Esophagus muscularis mucosa (tissue), 4 donors: ENCODE measurements around the gene LRRC7.

Experiments used
- CTCF ChIP-seq, 3 experiments: fragments of 200-600 bp in 2 of 3; fragments of 450-650 bp in 1 of 3; sonication (generic) in 2 of 3; IDR thresholded peaks; one replicate each; pipeline ENCODE4 v1.5.1; 2017 to 2019; ENCODE audit warnings: antibody characterized with exemption in 3 of 3, mild to moderate bottlenecking in 2 of 3, moderate library complexity in 1 of 3
- EP300 ChIP-seq: sonication (generic); formaldehyde crosslinking; IDR thresholded peaks from one replicate; pipeline ENCODE4 v1.6.1; 2017; ENCODE audit warnings: antibody characterized with exemption
- POLR2A ChIP-seq: fragments of 450-650 bp; IDR thresholded peaks from one replicate; pipeline ENCODE4 v1.6.1; 2017; ENCODE audit warnings: antibody characterized with exemption, moderate library complexity, mild to moderate bottlenecking, low read depth
- POLR2AphosphoS5 ChIP-seq, 2 donors: sonication (generic); formaldehyde crosslinking; IDR thresholded peaks; one replicate each; pipeline ENCODE4 v1.6.1; 2017; ENCODE audit warnings: antibody characterized with exemption in 2 of 2

- TF ChIP-seq CTCF (IDR thresholded peaks at IDR 0.05), result no peak
- TF ChIP-seq POLR2AphosphoS5 (IDR thresholded peaks at IDR 0.05), result no peak
- TF ChIP-seq EP300, result no peak
- no peak for TF ChIP-seq POLR2A
Measured at GRCh38 chr1:69587391-69587790, 19.7 kb downstream of the LRRC7 start.
